MM.1S (cell line): Measurements from ENCODE around the gene CDKL5.

ENCODE experiments used
- DNase-seq: peaks from one replicate; pipeline ENCODE4 v3.0.0-alpha.2; 2015
- H2AFZ ChIP-seq: fragments of 300-600 bp; sonication (generic); 2 replicates; pipeline ENCODE4 v1.6.0; 2016; ENCODE audit warnings: antibody characterized with exemption, low read length
- H3F3A ChIP-seq: fragments of 300-600 bp; sonication (generic); 2 replicates; pipeline ENCODE4 v1.6.1; 2016; ENCODE audit warnings: mild to moderate bottlenecking, antibody characterized with exemption, low read length, moderate library complexity, mixed read lengths; ENCODE audit not compliant: insufficient read depth
- H3K27ac ChIP-seq: fragments of 300-600 bp; sonication (generic); 2 replicates; pipeline ENCODE4 v1.5.1; 2016; ENCODE audit warnings: mild to moderate bottlenecking, low read length
- H3K27me3 ChIP-seq: fragments of 300-600 bp; sonication (generic); replicated peaks from 2 replicates; pipeline ENCODE4 v1.6.0; 2016; ENCODE audit warnings: low read length; ENCODE audit not compliant: insufficient read depth
- H3K36me3 ChIP-seq: fragments of 300-600 bp; sonication (generic); replicated peaks from 2 replicates; pipeline ENCODE4 v1.6.1; 2016; ENCODE audit warnings: mild to moderate bottlenecking, low read length, mixed read lengths; ENCODE audit not compliant: insufficient read depth
- H3K4me1 ChIP-seq: fragments of 300-600 bp; sonication (generic); 2 replicates; pipeline ENCODE4 v1.6.1; 2016; ENCODE audit warnings: low read length, mixed read lengths
- H3K4me2 ChIP-seq: fragments of 300-600 bp; sonication (generic); 2 replicates; pipeline ENCODE4 v1.6.0; 2016; ENCODE audit warnings: low read depth, low read length
- H3K4me3 ChIP-seq: fragments of 300-600 bp; sonication (generic); 2 replicates; pipeline ENCODE4 v1.5.1; 2016; ENCODE audit warnings: low read length, mixed read lengths
- H3K79me2 ChIP-seq: fragments of 300-600 bp; sonication (generic); 2 replicates; pipeline ENCODE4 v1.6.1; 2016; ENCODE audit warnings: mixed run types, low read length, mixed read lengths
- H3K9ac ChIP-seq: fragments of 300-600 bp; sonication (generic); 2 replicates; pipeline ENCODE4 v1.6.1; 2016; ENCODE audit warnings: low read length, mixed read lengths
- H3K9me2 ChIP-seq: fragments of 300-600 bp; sonication (generic); replicated peaks from 2 replicates; pipeline ENCODE4 v1.6.1; 2016; ENCODE audit warnings: mild to moderate bottlenecking, low read length, mixed read lengths; ENCODE audit not compliant: insufficient read depth
- H3K9me3 ChIP-seq: fragments of 300-600 bp; sonication (generic); replicated peaks from 2 replicates; pipeline ENCODE4 v1.6.1; 2016; ENCODE audit warnings: mild to moderate bottlenecking, low read length, mixed read lengths; ENCODE audit not compliant: insufficient read depth
- H4K20me1 ChIP-seq: fragments of 300-600 bp; sonication (generic); 2 replicates; pipeline ENCODE4 v1.6.1; 2016; ENCODE audit warnings: mild to moderate bottlenecking, low read length, moderate library complexity, mixed read lengths; ENCODE audit not compliant: insufficient read depth
- CTCF ChIP-seq: fragments of 300-600 bp; sonication (generic); IDR thresholded peaks from 2 replicates; pipeline ENCODE4 v1.5.1; 2016; ENCODE audit warnings: antibody characterized with exemption, low read length, mixed read lengths
- EZH2 ChIP-seq: fragments of 300-600 bp; sonication (generic); optimal IDR thresholded peaks from 2 replicates; pipeline ENCODE3; 2017; ENCODE audit warnings: low read depth, mild to moderate bottlenecking, antibody characterized with exemption, low read length, mixed read lengths
- EZH2phosphoT487 ChIP-seq: fragments of 300-600 bp; sonication (generic); IDR thresholded peaks from 2 replicates; pipeline ENCODE4 v1.6.1; 2018; ENCODE audit warnings: antibody characterized with exemption, low read length

Gene CDKL5

DNA sequence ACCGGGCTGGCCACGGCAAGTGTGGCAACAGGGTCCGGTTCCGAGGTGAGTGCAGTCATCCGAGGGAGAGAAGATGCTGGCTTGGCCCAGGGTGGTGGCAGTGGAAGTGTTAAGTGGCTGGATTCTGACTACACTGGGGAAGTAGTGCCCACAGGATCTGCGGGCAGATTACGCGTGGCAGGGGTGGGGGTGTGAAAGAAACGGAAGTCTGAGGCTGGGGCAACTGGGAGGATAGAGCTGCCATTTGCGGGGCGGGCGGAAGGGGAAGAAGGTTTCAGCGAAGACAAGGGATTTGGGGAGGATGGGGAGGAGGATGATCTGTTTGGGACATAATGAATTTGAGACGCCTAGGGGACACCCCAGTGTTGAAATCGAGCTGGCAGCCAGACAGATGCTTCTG is 241.2 kb downstream of the CDKL5 start:
- Histone ChIP-seq H3K79me2 (no peaks in the 10 kb centered on the region), H3K4me2 (no peak overlapping the region), H3K9me3 (no peaks in the 10 kb centered on the region), H2AFZ (no peak overlapping the region), H3F3A (no peaks in the 10 kb centered on the region), H4K20me1 (no peaks in the 10 kb centered on the region), H3K4me1 (no peaks in the 10 kb centered on the region), H3K27ac (no peak overlapping the region), H3K9me2 (no peaks in the 10 kb centered on the region), H3K9ac (no peak overlapping the region), H3K27me3 (no peaks in the 10 kb centered on the region), H3K36me3 (no peaks in the 10 kb centered on the region), H3K4me3 (no peak overlapping the region)
- no peak for DNase-seq
- TF ChIP-seq EZH2phosphoT487, result no peak
- TF ChIP-seq EZH2, result no peak
- TF ChIP-seq CTCF, result no peak

DNA sequence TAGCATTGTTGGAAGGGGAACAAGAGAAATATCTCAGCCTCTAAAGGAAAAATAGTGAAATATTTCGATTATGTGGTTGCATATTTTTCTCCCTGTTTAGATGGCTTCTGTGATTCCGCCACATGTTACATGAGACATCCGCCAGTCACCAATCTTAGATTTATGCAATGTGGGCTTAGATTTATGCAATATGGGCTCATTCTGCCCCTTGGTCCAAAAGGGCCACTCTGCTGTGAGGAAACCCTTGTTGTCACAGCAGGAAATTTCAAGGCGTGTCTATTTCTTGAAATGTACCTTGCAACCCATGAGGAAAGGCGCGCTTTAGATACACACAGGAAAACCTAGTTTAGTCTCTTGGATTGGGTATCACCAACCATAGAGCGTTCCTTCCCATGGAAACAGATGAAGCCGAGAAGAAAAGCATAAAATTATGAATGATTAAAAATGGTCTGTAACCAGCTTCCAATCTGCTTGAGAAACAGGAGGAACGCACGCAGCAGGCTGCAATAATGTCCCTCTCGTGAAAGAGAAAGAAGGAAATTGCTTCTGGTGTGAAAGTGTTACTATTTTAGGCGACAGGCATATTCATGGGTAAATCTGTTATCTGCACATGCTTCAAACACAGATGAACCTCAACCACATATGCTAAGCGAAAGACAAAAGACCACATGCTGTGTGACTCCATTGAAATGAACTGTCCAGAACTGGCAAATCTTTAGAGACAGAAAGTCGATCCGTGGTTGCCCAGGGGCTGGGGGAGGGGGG is 242.8 kb downstream of the CDKL5 start:
- Histone ChIP-seq H3K4me3 (no peak overlapping the region), H3K79me2 (no peaks in the 10 kb centered on the region), H3K9me2 (no peaks in the 10 kb centered on the region), H3K9ac (no peak overlapping the region), H3F3A (no peaks in the 10 kb centered on the region), H2AFZ (no peak overlapping the region), H3K27ac (no peak overlapping the region), H3K27me3 (no peaks in the 10 kb centered on the region), H3K4me1 (no peaks in the 10 kb centered on the region), H3K9me3 (no peaks in the 10 kb centered on the region), H4K20me1 (no peaks in the 10 kb centered on the region), H3K36me3 (no peaks in the 10 kb centered on the region), H3K4me2 (no peak overlapping the region)
- no peak for TF ChIP-seq CTCF
- no peak for TF ChIP-seq EZH2phosphoT487
- no peak for TF ChIP-seq EZH2
- no peak for DNase-seq

GRCh38 chrX:18672008-18672407 is 246.6 kb downstream of the CDKL5 start, which contains the start of gene RS1:
Gene RS1 (minus strand): TSS chrX:18672108. CDS start chrX:18672068, 40 bp downstream.
- Histone ChIP-seq H3K79me2 (no peaks in the 10 kb centered on the region), H3K27ac (no peak within 1 kb of the TSS), H3K4me1 (no peaks in the 10 kb centered on the region), H3K36me3 (no peaks in the 10 kb centered on the region), H3F3A (peaks cover 2% of the 10 kb centered on the region; the same call in 1 of the 2 replicates), H3K9me2 (no peaks in the 10 kb centered on the region), H3K9me3 (no peaks in the 10 kb centered on the region), H3K4me3 (no peak within 1 kb of the TSS), H3K27me3 (no peaks in the 10 kb centered on the region), H3K9ac (no peak within 1 kb of the TSS), H3K4me2 (no peak within 1 kb of the TSS), H2AFZ (no peak within 1 kb of the TSS), H4K20me1 (no peaks in the 10 kb centered on the region)
- TF ChIP-seq EZH2, result no peak
- TF ChIP-seq CTCF, result no peak
- TF ChIP-seq EZH2phosphoT487, result no peak
- no peak for DNase-seq
